ENCODE data around the gene TMED4. TPM values are rescaled to one million over a fixed set of nuclear protein-coding genes. Genes with fewer than 3 reads are reported as not detected.

The TMED4 gene
- total and polyA plus RNA-seq, 2 experiments from 2014 or later = 43.5 to 98.5 TPM

Other genes starting within 250 kb of the TMED4 start
- 42.7 and 52.9 TPM in 2 replicates for gene NUDCD3, start 91.6 kb downstream of the TMED4 start, total RNA-seq (2014; rRNA removed; shearing (Covaris generic))
- gene NUDCD3, start 91.6 kb downstream of the TMED4 start, polyA plus RNA-seq (2016; fragmentation: Nextera tagmentation; extraction: Ambion mirVana) = 35.0 and 35.7 TPM in 2 replicates
- not detected in 2 replicates for gene NPC1L1, start 40.9 kb downstream of the TMED4 start, total RNA-seq (2014; rRNA removed; shearing (Covaris generic))
- 0.03 and 0.05 TPM in 2 replicates for gene NPC1L1, start 40.9 kb downstream of the TMED4 start, polyA plus RNA-seq (2016; fragmentation: Nextera tagmentation; extraction: Ambion mirVana)
- gene DDX56, start 8.3 kb downstream of the TMED4 start, total RNA-seq (2014; rRNA removed; shearing (Covaris generic)) = 70.5 and 72.3 TPM in 2 replicates
- gene DDX56, start 8.3 kb downstream of the TMED4 start, polyA plus RNA-seq (2016; fragmentation: Nextera tagmentation; extraction: Ambion mirVana) = 43.9 and 44.1 TPM in 2 replicates
- 74.8 and 76.9 TPM in 2 replicates for gene OGDH, start 24.4 kb upstream of the TMED4 start, total RNA-seq (2014; rRNA removed; shearing (Covaris generic))
- gene OGDH, start 24.4 kb upstream of the TMED4 start, polyA plus RNA-seq (2016; fragmentation: Nextera tagmentation; extraction: Ambion mirVana) = 13.5 and 16.5 TPM in 2 replicates
- 30.4 and 46.1 TPM in 2 replicates for gene ZMIZ2, start 166.6 kb upstream of the TMED4 start, total RNA-seq (2014; rRNA removed; shearing (Covaris generic))
- 15.2 and 15.5 TPM in 2 replicates for gene ZMIZ2, start 166.6 kb upstream of the TMED4 start, polyA plus RNA-seq (2016; fragmentation: Nextera tagmentation; extraction: Ambion mirVana)
- 4,367 and 4,717 TPM in 2 replicates for gene PPIA, start 214.4 kb upstream of the TMED4 start, total RNA-seq (2014; rRNA removed; shearing (Covaris generic))
- 6,375 and 6,524 TPM in 2 replicates for gene PPIA, start 214.4 kb upstream of the TMED4 start, polyA plus RNA-seq (2016; fragmentation: Nextera tagmentation; extraction: Ambion mirVana)